GM21423 (cell line): ENCODE measurements around the gene SPATA2L.
"Not testable (repeated sequence)": the region's sequence is repeated elsewhere in the genome, so short reads cannot be mapped to it uniquely, and the experiment has no call there.

Experiments used
- ATAC-seq: cut with Tn5 transposase; IDR thresholded peaks from one replicate; pipeline ENCODE4 v1.9.1; 2021; ENCODE audit warnings: mild to moderate bottlenecking, moderate library complexity; ENCODE audit not compliant: unreplicated experiment

The SPATA2L gene

GRCh38 chr16:89709166-89709565 lies 7.7 kb upstream of the SPATA2L start:
- no peak for ATAC-seq

- ATAC-seq = no peak
Observed at GRCh38 chr16:89708481-89708931, 7.0 kb upstream of the SPATA2L start.

DNA sequence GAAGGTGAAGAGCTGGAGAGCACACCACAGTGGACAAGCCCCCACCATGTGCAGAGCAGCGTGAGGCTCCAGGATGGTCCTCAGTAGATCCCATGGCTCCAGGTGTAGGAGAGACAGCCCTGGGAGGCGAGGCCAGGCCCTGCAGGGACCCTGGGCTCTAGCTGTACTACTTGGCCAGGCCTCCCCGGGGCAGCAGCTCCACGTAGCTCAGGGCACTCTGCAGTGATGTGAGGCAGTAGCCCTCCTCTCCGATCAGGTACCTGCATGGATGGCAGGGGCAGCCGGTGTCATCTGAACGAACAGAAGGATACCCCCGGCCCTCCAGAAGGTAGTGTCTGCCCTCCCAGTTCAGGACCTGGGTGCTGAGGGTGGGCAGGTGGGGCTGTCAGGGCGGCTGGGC lies 6.2 kb upstream of the SPATA2L start:
- no peak for ATAC-seq

GRCh38 chr16:89706518-89707260 lies 5.2 kb upstream of the SPATA2L start:
- ATAC-seq = no peak

DNA sequence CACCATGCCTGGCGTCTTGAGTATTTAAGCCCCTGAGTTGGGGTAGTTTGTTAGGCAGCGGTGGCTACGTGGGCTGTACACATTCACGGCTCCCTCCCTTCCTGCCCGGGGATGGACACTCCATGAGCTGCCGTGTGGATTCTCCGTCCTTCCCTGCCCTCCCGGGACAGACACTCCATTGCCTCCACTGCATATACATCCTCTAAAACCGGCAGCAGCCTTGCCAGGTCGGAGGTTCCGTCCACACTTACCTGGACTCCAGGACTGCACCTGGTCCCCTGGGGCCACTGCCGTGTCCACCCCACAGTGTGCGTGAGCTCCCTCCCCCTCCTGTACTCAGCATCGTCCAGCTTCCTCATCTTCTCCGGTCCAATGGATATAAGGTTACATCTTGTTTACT lies 3.5 kb upstream of the SPATA2L start:
- ATAC-seq = no peak

- no peak for ATAC-seq
Observed at GRCh38 chr16:89704281-89704680, 2.8 kb upstream of the SPATA2L start.

DNA sequence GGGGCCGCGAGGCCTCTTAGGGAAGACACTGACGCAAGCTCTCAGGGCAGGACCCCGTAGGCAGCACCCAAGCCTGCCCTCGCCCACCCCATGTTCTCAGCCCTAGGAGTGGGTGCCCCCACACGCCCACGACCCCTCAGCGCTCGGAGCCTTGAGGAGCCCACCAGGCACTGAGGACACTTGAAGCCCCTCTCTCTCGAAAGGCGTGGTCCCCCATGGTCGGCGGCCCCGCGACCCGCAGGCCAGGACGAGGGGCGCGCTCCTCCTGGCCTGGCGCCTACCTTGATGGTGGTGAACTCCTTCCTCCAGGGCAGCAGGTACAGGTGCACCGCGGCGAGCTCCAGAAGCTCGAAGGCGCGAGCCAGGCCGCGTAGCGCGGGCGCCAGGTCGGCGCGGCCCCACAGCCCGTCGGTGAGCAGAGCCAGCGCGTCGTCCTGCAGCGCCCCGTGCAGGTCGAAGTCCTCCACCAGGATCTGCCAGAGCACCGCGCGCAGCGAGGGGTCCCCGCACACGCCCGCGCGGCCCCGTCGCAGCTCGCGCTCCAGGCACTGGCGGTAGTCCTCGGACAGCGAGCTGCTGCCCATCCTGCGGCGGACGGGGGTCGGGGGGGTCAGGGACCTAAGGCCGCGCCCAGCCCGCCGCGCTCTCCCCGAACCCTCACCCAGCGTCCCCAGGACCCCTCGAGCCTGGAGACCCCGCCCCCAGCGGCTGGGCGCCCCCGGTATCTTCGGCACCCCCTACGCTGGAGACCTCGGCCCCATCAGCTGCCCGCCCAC lies 668 bp downstream of the SPATA2L start:
- ATAC-seq = peak; percentile 18

GRCh38 chr16:89700100-89700648 lies 1.3 kb downstream of the SPATA2L start:
- peak; percentile 41 for ATAC-seq

GRCh38 chr16:89699629-89700099 lies 1.8 kb downstream of the SPATA2L start:
- ATAC-seq = not testable (repeated sequence)

- not testable (repeated sequence) for ATAC-seq
Observed at GRCh38 chr16:89698717-89699116, 2.8 kb downstream of the SPATA2L start.

- ATAC-seq = no peak
Observed at GRCh38 chr16:89697616-89698331, 3.7 kb downstream of the SPATA2L start.

DNA sequence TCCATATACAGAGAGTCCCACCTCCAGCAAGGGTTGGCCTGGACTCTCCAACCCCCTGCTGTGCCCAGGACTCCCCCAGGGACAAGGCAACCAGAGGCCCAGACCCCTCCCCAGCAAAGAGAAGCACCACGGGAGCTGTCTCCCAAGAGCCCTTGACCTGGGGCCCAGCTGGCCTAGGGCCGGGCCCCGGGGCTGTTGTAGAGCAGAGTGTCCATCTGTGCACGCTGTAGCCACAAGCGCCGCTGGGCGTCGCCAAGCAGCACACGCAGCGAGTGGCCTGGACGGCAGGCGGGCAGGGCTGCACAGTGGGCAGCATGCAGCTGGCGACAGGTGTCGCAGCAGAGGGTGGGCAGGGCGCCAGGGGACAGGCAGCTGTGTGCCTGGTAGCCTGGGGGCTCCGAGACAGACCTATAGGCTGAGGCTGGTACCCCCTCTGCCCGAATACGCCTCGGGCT lies 4.3 kb downstream of the SPATA2L start:
- ATAC-seq = no peak

DNA sequence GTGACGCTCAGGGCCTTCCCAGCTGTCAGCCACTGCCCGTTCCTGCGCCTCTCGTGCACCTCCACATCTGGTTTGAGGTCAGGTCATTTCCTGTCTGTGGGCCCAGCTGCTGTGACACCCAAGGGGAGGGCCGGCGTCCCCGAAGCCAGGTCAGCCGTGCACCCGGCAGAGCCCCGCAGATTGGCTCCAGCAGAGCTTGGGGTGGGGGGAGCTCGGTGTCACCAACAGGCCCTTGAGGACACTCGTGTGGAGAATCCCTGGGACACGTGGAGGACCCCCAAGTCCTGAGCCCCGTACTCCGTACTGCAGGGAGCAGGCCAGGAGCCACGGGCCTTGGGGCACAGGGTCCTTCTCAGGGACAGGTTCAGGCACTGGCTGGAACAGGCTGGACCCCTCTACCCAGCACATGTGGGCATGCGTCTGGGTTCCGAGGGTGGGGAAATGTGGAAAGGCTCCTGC lies 4.8 kb downstream of the SPATA2L start:
- no peak for ATAC-seq

DNA sequence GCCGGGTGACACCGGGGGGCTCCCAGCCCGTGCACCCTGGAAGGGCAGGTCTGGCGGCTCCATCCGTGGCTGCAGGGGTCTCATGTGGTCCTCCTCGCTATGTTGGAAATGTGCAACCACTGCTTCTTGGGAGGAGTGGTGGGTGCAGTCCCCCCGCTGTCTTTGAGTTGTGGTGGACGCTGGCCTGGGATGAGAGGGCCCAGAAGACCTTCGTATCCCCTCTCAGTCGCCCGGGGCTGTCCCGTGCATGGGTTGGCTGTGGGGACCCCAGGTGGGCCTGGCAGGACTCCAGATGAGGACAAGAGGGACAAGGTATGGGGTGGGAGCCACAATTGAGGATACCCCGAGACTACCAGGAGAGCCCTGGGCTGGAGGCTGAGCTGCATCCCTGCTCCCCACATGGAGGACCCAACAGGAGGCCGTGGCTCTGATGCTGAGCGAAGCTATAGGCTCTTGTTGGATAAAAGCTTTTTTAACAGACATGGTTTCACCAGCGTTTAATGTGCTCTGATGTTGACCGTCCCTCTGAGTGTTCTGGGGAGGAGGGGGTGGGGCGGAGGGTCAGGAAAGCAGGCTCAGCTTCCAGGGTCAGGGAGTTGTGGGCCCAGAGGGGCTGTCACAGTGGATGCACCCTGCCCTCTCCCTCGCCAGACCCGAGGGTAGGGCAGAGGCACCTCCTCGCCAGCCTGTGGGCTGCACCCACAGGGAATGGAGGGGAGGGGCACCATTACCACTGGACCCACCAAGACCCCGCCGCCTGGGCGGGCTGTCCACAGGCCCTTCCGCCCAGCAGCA lies 5.4 kb downstream of the SPATA2L start:
- ATAC-seq = no peak

GRCh38 chr16:89695086-89695874 lies 6.2 kb downstream of the SPATA2L start:
- no peak for ATAC-seq

GRCh38 chr16:89694784-89695085 lies 6.8 kb downstream of the SPATA2L start:
- ATAC-seq = not testable (repeated sequence)

DNA sequence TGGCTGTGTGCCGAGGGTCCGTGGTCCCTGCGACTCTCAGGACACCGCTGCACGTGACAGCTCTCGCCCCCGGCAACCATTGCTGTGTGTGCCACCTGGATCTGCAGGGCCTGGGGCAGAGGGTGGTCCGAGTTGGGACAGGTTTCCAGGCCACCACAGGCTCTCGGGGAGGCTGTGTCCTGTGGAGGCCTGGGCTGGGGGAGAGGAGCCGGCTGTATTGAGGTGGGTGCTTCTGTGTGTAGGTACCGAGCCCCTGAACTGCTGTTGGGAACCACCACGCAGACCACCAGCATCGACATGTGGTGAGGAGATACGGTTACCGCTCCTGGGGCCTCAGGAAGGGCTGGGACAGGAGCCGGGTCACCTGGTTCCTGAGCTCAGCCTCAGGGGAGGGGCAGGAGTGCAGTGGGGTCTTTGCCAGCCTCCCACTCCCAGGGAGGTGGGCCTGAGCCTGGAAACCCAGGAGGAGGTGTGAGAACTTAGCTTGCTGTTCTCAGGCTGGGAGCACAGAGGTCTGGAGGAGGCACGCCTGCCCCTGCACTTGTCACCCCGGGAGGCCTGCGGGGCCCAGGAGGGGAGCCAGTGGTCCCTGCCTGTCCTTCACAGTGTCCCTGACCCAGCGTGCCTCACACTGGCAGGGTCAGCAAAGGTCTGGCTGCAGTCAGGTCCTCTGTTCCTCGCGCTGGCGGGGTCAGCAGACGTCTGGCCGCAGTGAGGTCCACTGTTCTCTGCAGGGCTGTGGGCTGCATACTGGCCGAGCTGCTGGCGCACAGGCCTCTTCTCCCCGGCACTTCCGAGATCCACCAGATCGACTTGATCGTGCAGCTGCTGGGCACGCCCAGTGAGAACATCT lies 7.3 kb downstream of the SPATA2L start:
- ATAC-seq = no peak

GRCh38 chr16:89693289-89693731 lies 8.2 kb downstream of the SPATA2L start:
- ATAC-seq = no peak
